Fibroblast of the aortic adventitia (primary cell): ENCODE measurements around the gene DCTN1. TPM values are rescaled to one million over a fixed set of nuclear protein-coding genes. Genes with fewer than 3 reads are reported as not detected.
A peak's percentile ranks its signal among the peaks of the same experiment; 100 is the strongest.

Experiments
- DNase-seq: peaks from one replicate; pipeline ENCODE4 v3.0.0-alpha.2; 2010; ENCODE audit warnings: low read depth
- H3K4me3 ChIP-seq: 2 replicates; pipeline ENCODE4 v1.5.1; 2011; ENCODE audit warnings: low read depth, mild to moderate bottlenecking, control low read depth, low read length, moderate library complexity
- total RNA-seq: library from RNA; depleted of rRNA; stranded (reverse); fragments of >200 nt; gene quantifications from 2 replicates; pipeline ENCODE4 v1.2.3, GENCODE V29; 2012; ENCODE audit warnings: low replicate concordance
- TF ChIP-seq, protein P1 (sequence below): IDR thresholded peaks from 2 replicates; pipeline ENCODE4 v1.5.1; 2011; ENCODE audit warnings: mild to moderate bottlenecking, low read length, control low read depth, inconsistent platforms; ENCODE audit not compliant: insufficient read depth

The DCTN1 gene
- total RNA-seq, 1 donor, result 147 TPM

DNA sequence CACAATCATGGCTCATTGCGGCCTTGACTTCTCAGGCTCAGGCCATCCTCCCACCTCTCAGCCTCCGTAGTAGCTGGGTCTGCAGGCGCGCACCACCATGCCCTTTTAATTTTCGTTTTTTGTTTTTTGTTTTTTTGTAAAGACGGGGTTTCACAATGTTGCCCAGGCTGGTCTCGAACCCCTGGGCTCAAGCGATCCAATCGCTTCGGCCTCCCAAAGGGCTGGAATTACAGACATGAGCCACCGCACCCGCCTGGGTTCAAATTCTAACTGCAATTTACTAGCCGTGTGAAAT lies 12.3 kb upstream of the DCTN1 start:
- no peak overlapping the region for H3K4me3 ChIP-seq

DNA sequence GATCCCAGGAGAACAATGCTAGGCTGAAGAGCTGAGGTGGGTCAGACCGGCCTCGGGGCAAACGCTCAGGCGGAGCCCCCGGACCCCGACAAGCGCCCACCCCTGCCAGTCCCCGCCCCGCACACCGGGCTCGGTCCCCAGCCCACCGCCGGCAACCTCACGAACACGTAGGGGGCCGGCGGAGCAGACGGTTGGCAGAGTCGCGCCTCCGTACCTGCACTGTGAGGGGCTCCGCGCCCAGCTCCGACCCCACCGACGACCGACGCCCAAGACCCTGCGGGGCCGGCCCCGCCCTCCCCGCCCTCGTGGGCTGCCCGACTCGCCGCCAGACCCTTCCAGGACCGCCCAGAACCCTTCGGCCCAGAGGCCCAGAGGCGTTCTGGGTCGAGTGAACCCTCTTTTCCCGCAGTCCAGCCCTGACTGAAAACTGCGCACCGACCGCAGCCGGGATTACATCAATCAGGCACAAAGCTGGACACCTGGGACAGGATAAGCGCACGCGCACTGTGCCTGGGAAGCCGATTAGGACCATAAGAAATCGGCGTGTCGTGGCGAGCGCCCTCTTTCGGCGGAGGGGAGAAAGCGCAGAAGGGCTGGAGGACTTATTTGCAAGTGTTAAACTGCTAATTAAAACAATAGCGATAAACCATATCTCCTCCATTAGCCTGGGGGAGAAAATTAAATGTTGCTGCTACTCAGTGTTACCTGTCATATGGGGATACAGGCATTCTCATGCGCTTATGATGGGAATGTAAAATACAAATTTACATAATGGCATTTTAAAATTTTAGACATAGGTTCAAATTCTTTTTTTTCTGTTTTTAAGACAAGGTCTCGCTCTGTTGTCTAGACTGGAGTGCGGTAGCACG lies 11.7 kb upstream of the DCTN1 start:
- DNase-seq, result peak; percentile 91
- peak overlapping the region; percentile 95 for H3K4me3 ChIP-seq
- TF ChIP-seq, protein P1, sequence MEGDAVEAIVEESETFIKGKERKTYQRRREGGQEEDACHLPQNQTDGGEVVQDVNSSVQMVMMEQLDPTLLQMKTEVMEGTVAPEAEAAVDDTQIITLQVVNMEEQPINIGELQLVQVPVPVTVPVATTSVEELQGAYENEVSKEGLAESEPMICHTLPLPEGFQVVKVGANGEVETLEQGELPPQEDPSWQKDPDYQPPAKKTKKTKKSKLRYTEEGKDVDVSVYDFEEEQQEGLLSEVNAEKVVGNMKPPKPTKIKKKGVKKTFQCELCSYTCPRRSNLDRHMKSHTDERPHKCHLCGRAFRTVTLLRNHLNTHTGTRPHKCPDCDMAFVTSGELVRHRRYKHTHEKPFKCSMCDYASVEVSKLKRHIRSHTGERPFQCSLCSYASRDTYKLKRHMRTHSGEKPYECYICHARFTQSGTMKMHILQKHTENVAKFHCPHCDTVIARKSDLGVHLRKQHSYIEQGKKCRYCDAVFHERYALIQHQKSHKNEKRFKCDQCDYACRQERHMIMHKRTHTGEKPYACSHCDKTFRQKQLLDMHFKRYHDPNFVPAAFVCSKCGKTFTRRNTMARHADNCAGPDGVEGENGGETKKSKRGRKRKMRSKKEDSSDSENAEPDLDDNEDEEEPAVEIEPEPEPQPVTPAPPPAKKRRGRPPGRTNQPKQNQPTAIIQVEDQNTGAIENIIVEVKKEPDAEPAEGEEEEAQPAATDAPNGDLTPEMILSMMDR, result peak; percentile 98

More for the DNA sequence above, 12.3 kb upstream of the DCTN1 start:
- DNase-seq, result no peak
- TF ChIP-seq, protein P1, result no peak

DNA sequence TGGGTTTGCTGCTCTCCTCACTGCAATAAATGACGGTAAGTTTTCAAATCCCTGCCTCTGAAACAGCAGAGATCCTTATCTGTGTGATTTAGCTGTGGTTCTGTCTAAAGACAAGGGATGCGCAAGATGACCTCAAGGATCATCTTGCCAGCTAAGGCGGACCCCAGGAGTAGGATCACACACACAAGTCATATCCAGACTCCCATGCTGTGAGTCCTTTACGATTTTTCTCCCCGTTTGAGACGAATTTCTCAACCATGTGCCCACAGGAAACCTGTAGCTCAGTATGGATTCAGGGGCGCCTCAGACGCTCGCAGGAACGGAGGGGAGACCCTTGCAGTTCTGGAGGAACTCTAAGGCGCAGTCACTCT lies 11.1 kb upstream of the DCTN1 start:
- TF ChIP-seq, protein P1, result no peak
- H3K4me3 ChIP-seq, result peak overlapping the region; percentile 95
- peak; percentile 28 for DNase-seq

DNA sequence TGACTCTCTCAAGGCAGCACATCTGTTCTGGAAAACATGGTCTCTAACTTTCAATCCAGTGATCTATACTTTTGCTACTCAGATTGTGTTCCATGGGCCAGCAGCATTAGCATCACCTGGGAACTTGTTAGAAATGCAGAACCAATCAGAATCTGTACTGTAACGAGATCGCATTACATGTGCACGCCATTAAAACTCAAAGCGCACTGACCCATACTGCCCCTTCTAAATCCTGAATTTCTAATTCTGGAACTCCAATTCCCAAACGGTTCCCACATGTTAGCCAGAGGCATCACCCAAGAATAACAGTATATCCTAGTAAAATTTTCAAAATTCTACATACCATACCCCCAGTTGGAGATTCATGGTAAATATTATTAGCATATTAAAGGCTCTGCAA lies 10.5 kb upstream of the DCTN1 start:
- DNase-seq, result no peak
- TF ChIP-seq, protein P1, result no peak
- peak overlapping the region; percentile 95 for H3K4me3 ChIP-seq

DNA sequence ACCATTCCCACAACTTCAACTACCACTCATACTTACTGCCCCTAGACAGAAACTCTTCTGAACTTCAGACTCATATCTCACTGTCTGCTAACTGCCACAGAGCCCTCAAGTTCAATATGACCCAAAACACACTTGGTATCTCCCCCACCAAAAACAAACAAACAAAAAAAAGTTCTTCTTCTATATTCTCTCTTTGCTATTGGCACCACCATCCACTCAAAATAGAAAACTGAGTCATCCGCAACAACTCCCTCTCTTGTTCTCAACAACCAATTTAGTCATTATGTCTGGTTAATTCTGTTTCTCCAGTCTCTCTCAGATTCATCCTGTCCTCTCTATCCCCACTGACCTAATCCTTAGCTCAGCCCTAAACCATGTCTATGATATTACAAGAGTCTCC lies 7.2 kb upstream of the DCTN1 start:
- no peak overlapping the region for H3K4me3 ChIP-seq
- TF ChIP-seq, protein P1, result no peak
- DNase-seq, result peak; percentile 18

DNA sequence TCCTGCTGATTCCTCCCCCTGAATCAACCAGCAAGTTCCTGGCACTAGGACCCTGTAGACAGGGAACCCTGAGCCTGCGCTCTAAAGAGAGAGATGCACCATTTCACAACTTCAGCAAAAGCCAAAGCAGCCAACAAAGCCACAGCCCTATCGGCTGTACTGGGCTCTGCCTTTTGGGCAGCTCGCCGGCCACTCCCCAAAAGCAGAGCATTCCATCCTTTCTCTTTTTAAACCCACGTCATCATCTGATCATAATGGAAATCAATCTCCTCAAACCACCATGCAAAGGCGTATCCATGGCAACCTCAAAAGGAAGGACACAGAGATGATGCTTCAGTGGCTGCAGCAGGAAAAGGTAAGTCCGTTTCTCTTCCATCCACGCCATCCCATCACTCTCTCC lies 5.3 kb upstream of the DCTN1 start:
- DNase-seq, result peak; percentile 50
- TF ChIP-seq, protein P1, result peak; percentile 12
- no peak overlapping the region for H3K4me3 ChIP-seq

DNA sequence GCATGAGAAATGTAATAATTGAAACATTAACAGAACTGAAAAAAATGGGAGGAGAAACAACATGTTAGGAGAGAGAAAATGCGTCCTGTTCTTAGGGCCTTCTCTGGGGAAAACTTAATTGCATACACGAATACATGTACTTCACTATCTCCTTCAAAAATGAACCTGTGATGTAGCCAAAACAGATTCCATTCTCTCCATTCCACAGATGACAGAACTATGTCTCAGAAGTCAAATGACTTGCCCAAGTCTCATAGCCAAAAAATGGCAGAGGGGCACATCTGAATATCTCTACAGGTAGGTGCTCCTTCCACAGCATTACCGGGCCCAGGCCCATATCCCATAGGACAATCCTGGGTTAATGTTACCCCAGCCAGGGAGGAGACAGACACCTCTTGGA lies 3.9 kb upstream of the DCTN1 start:
- peak; percentile 72 for DNase-seq
- no peak overlapping the region for H3K4me3 ChIP-seq
- TF ChIP-seq, protein P1, result no peak
